GM13977 (cell line): ENCODE data around the gene ATF1.

ENCODE experiments used
- DNase-seq: peaks from one replicate; pipeline ENCODE4 v3.0.0; 2012; ENCODE audit warnings: low spot score
- CTCF ChIP-seq: IDR thresholded peaks from 2 replicates; pipeline ENCODE4 v1.5.1; 2012; ENCODE audit warnings: mild to moderate bottlenecking, control low read depth; ENCODE audit not compliant: insufficient read depth; ENCODE audit errors: extremely low read depth, missing control alignments
- in situ Hi-C: fragments of 300-500 bp; cut with MboI; formaldehyde crosslinking; loops from one replicate; pipeline ENCODE4 v1.12.0; 2022; ENCODE audit warnings: low sequenced_read_pairs, low pct_unique_long_range_greater_than_20kb, mixed read lengths, inconsistent platforms; ENCODE audit not compliant: unreplicated experiment

Gene ATF1

DNA sequence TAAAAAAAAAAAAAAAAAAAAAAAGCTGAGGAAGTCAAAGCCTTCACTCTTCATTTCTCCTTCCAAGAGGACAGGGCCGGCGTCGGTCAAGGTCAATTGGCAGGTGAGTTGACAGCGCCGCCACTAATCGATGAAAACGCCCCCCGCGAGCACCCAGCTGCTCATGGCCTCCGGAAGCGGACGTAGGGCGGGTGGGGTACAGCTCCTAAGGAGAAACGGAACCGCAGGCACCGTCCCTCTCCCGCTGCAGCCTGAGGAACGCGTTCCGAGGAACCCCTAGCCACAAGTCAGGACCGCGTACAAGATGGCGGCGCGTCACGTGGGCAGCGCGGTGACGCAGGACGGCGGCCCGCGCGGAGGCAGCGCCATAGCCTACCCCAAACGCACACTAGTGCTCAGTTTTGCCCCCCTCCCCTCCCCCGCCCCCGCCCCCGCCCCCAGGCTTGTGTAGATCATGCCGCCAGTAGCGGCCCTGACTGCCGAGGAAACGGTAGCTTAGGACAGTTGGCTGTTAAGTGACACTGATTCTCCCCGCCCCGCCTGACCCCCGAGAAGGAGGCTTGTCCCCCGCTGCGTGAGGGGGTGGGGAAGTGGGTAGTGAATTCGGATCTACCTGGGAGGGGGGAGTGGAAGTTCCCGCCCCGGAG, at the start of gene ATF1:
Gene ATF1, plus strand, starts transcription at position 463 of the 647 bp plus-strand sequence. CDS start 16,045 bp downstream, outside the sequence.
- peak; percentile 93 for DNase-seq
- TF ChIP-seq CTCF, result no peak
- in situ Hi-C loops, result no loop called here

DNA sequence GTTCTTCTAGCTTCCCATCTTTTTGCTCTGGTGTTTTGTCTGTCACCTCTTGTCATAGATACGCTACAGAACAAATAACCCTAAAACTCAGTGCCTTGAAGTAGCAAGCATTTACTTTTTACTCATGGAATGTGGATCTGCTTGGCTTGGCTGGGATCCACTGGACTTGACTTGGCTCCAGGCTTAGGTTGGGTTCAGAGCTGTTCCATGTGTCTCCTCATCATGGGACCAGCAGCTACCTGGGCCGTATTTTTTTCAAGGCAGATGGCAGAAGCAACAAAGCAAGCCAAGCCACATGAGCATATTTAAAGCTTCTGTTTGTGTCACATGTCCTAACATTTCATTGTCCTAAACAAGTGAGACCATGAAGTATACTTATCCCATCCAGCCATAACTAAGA, 48.7 kb upstream of the ATF1 start:
- no peak for TF ChIP-seq CTCF
- in situ Hi-C loops, result no loop called here
- no peak for DNase-seq

DNA sequence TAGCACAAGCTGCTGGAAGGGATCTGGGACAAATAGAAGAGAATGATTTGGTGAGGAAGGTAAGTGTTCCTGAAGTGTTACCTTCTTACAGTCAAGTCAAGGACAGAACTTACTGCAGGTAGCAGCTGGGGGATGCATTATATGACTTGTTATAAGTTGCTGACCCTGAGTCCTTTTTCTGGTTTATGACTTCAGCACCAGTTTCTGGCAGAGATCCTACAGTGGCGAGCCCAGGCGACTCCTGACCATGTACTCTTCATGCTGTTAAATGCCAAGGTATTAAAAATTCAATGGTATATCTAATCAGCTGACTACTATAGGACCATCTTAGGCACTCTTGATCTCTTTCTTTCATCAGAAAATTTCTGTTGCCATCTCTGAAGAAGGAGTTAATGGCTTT, 45.1 kb upstream of the ATF1 start:
- TF ChIP-seq CTCF, result no peak
- DNase-seq, result no peak
- in situ Hi-C loops, result no loop called here

- no peak for TF ChIP-seq CTCF
- no peak for DNase-seq
- in situ Hi-C loops, result no loop called here
Measured at GRCh38 chr12:50720085-50720484, 43.8 kb upstream of the ATF1 start.

DNA sequence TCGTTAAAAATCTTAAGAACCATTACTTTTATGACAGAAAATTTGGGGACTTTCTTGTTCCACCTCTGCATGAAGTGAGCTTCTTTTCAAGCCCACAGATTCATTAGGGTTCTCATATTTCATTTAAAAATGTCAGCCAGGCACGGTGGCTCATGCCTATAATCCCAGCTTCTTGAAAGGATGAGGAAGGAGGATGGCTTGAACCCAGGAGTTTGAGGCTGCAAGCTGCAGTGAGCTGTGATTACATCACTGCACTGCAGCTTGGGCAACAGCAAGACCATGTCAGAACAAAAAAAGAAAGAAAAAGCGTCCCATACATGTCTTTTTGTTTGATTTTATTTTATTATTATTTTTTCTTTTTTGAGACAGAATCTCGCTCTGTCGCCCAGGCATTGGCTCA, 43.4 kb upstream of the ATF1 start:
- in situ Hi-C loops, result no loop called here
- DNase-seq, result no peak
- no peak for TF ChIP-seq CTCF

GRCh38 chr12:50723865-50724264, 40.0 kb upstream of the ATF1 start:
- TF ChIP-seq CTCF, result no peak
- in situ Hi-C loops, result no loop called here
- DNase-seq, result no peak
